DND-41 (cell line): ENCODE results near the gene OXCT1.

Experiments
- ATAC-seq: fragments of 200-7000 bp; cut with Tn5 transposase; 3 replicates; pipeline ENCODE4 v1.9.1; 2021; ENCODE audit warnings: low read depth; ENCODE audit not compliant: insufficient read depth
- DNase-seq: peaks from one replicate; pipeline ENCODE4 v3.0.0-alpha.2; 2020
- H2AFZ ChIP-seq: 2 replicates; pipeline ENCODE4 v1.6.0; 2012; ENCODE audit warnings: low read depth, low read length
- H3K27ac ChIP-seq: 2 replicates; pipeline ENCODE4 v1.5.1; 2012; ENCODE audit warnings: low read length, inconsistent platforms
- H3K27me3 ChIP-seq: fragments of 200-600 bp; sonication (generic); 2 replicates; pipeline ENCODE4 v1.6.0; 2012; ENCODE audit warnings: low read length, mild to moderate bottlenecking, inconsistent platforms; ENCODE audit not compliant: insufficient read depth, poor library complexity
- H3K36me3 ChIP-seq: 2 replicates; pipeline ENCODE4 v1.5.1; 2012; ENCODE audit warnings: low read length, inconsistent platforms; ENCODE audit not compliant: insufficient read depth
- H3K4me1 ChIP-seq: 2 replicates; pipeline ENCODE4 v1.5.1; 2012; ENCODE audit warnings: mild to moderate bottlenecking, low read length; ENCODE audit not compliant: insufficient read depth
- H3K4me2 ChIP-seq: 2 replicates; pipeline ENCODE4 v1.6.0; 2012; ENCODE audit warnings: mild to moderate bottlenecking, moderate library complexity, low read length, inconsistent platforms; ENCODE audit not compliant: insufficient read depth
- H3K4me3 ChIP-seq, 2 experiments: fragments of 200-600 bp in 1 of 2; shearing (Covaris generic) in 1 of 2; 2 replicates each; pipeline ENCODE4 v1.5.1; 2012 to 2016; ENCODE audit warnings: inconsistent platforms in 2 of 2, low read length in 2 of 2, mild to moderate bottlenecking in 2 of 2, low read depth in 1 of 2, moderate library complexity in 1 of 2
- H3K79me2 ChIP-seq: 2 replicates; pipeline ENCODE4 v1.6.0; 2012; ENCODE audit warnings: low read length, inconsistent platforms; ENCODE audit not compliant: insufficient read depth
- H3K9ac ChIP-seq: 2 replicates; pipeline ENCODE4 v1.6.0; 2012; ENCODE audit warnings: low read depth, mild to moderate bottlenecking, inconsistent platforms, low read length, moderate library complexity
- H3K9me3 ChIP-seq: 2 replicates; pipeline ENCODE4 v1.5.1; 2012; ENCODE audit warnings: low read length, moderate library complexity, mild to moderate bottlenecking, inconsistent platforms; ENCODE audit not compliant: insufficient read depth, severe bottlenecking
- H4K20me1 ChIP-seq: 2 replicates; pipeline ENCODE4 v1.6.0; 2012; ENCODE audit warnings: low read length; ENCODE audit not compliant: insufficient read depth
- EZH2 ChIP-seq: IDR thresholded peaks from 3 replicates; pipeline ENCODE4 v1.6.1; 2012; ENCODE audit warnings: borderline replicate concordance, low read depth, mild to moderate bottlenecking, moderate library complexity, low read length, inconsistent platforms; ENCODE audit not compliant: severe bottlenecking
- TF ChIP-seq, protein P1 (sequence below): IDR thresholded peaks from 2 replicates; pipeline ENCODE4 v1.5.1; 2012; ENCODE audit warnings: borderline replicate concordance, low read length, moderate library complexity, mild to moderate bottlenecking; ENCODE audit not compliant: poor library complexity, severe bottlenecking; ENCODE audit errors: extremely low read depth

OXCT1 gene

DNA sequence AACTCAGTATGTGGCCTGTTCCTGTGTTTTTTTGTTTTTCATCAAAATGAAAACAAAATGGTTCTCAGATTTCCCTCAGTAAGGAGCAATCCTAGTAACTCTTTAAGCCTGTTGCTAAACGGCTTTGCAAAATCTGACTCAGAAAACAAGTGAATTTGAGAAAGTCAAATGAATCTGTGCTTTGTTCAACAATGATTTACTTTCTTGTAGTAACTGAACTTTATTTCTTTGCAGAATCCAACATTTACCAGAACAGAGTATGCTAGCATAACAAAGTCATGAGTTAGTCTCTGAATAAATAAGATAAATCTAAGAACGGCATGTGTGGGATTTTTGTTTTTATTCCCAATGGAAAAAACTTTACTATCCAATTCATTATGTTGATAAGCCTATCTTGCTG lies 93.8 kb downstream of the OXCT1 start:
- Histone ChIP-seq H3K36me3 (peaks cover 11% of the 10 kb centered on the region; the same call in 1 of the 2 replicates), H3K4me3 (no peak overlapping the region), H4K20me1 (no peaks in the 10 kb centered on the region), H3K4me2 (no peak overlapping the region), H3K79me2 (no peaks in the 10 kb centered on the region), H2AFZ (no peak overlapping the region), H3K4me1 (no peaks in the 10 kb centered on the region), H3K9me3 (no peaks in the 10 kb centered on the region), H3K27ac (no peak overlapping the region), H3K27me3 (no peaks in the 10 kb centered on the region), H3K9ac (no peak overlapping the region)
- ATAC-seq = no peak
- DNase-seq = no peak
- TF ChIP-seq EZH2 = no peak
- TF ChIP-seq, protein P1, sequence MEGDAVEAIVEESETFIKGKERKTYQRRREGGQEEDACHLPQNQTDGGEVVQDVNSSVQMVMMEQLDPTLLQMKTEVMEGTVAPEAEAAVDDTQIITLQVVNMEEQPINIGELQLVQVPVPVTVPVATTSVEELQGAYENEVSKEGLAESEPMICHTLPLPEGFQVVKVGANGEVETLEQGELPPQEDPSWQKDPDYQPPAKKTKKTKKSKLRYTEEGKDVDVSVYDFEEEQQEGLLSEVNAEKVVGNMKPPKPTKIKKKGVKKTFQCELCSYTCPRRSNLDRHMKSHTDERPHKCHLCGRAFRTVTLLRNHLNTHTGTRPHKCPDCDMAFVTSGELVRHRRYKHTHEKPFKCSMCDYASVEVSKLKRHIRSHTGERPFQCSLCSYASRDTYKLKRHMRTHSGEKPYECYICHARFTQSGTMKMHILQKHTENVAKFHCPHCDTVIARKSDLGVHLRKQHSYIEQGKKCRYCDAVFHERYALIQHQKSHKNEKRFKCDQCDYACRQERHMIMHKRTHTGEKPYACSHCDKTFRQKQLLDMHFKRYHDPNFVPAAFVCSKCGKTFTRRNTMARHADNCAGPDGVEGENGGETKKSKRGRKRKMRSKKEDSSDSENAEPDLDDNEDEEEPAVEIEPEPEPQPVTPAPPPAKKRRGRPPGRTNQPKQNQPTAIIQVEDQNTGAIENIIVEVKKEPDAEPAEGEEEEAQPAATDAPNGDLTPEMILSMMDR = no peak

DNA sequence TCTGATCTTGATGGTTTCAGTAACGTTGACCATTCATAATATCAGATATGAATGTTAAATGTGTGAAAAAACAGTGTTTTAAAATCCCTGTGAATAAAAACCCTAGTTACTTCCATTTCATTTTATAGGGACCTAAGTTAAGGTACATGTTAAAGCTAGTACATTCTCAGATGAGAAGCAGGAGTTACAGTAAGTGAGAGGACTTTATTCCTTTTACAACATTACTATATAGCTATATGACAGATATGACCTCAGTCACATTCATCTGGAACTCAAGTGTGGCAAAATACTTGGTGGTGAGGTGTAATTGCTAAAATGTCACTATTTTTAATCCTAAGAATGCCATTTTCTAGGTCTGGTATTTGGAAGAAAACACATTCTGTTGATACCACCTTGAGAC lies 96.4 kb downstream of the OXCT1 start:
- H3K27ac ChIP-seq = no peak overlapping the region
- H4K20me1 ChIP-seq = no peaks in the 10 kb centered on the region
- no peaks in the 10 kb centered on the region for H3K27me3 ChIP-seq
- no peaks in the 10 kb centered on the region for H3K79me2 ChIP-seq
- no peak overlapping the region for H3K4me3 ChIP-seq
- no peak overlapping the region for H3K4me2 ChIP-seq
- no peak overlapping the region for H2AFZ ChIP-seq
- H3K4me1 ChIP-seq = no peaks in the 10 kb centered on the region
- ATAC-seq (no peak), DNase-seq (no peak)
- H3K9ac ChIP-seq = no peak overlapping the region
- H3K36me3 ChIP-seq = peaks cover 12% of the 10 kb centered on the region; the same call in 1 of the 2 replicates
- H3K9me3 ChIP-seq = no peaks in the 10 kb centered on the region
- TF ChIP-seq, protein P1 = no peak
- no peak for TF ChIP-seq EZH2

DNA sequence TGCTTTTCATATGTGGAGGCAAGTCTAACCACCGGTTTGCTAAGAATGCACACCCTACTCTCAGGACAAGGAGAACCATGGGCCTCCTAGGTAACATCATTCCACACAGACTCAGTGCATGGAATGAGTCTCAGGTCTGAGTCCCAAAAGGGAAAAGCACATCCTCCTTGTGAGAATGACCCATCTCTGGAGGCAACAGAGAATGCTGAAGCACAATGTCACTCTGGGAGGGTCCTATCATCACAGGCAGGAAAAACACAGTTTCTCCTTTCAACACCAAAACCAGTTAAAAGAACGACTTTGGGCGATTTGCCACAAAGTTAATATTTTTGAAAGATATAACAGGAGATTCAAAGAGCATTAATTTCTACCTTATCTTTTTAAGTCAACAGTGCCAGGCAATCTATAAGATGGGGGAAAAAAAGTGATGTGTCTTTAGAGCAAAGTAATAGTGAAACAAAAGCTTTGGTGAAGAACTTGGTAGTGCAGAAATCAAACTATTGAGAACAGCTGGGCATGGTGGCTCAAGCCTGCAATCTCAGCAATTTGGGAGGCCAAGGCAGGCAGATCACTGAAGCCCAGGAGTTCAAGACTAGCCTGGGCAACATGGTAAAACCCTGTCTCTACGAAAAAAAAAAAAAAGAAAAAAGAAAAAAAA lies 97.3 kb downstream of the OXCT1 start:
- H3K27me3 ChIP-seq = no peaks in the 10 kb centered on the region
- H3K9me3 ChIP-seq = no peaks in the 10 kb centered on the region
- TF ChIP-seq, protein P1 = no peak
- no peak overlapping the region for H3K9ac ChIP-seq
- H4K20me1 ChIP-seq = no peaks in the 10 kb centered on the region
- H3K4me1 ChIP-seq = no peaks in the 10 kb centered on the region
- DNase-seq (no peak), ATAC-seq (no peak)
- H2AFZ ChIP-seq = no peak overlapping the region
- no peaks in the 10 kb centered on the region for H3K79me2 ChIP-seq
- H3K36me3 ChIP-seq = peaks cover 18% of the 10 kb centered on the region; the same call in 1 of the 2 replicates
- H3K4me3 ChIP-seq = no peak overlapping the region
- H3K4me2 ChIP-seq = no peak overlapping the region
- no peak overlapping the region for H3K27ac ChIP-seq
